Ovary (tissue), 3 donors: Measurements from ENCODE around the gene PRKD1.

Experiments used
- EP300 ChIP-seq: sonication (generic); formaldehyde crosslinking; IDR thresholded peaks from one replicate; pipeline ENCODE4 v1.6.1; 2017; ENCODE audit warnings: antibody characterized with exemption
- POLR2A ChIP-seq: fragments of 450-650 bp; IDR thresholded peaks from one replicate; pipeline ENCODE4 v1.6.1; 2017; ENCODE audit warnings: antibody characterized with exemption, mild to moderate bottlenecking, moderate library complexity
- TF ChIP-seq, protein P1 (sequence below), 3 donors: fragments of 450-650 bp in 2 of 3; fragments of 200-600 bp in 1 of 3; IDR thresholded peaks; one replicate each; pipeline versions ENCODE4 v1.5.1 to v1.8.0; 2016 to 2022; ENCODE audit warnings: antibody characterized with exemption in 3 of 3, mild to moderate bottlenecking in 1 of 3
- donor health status: DM: no; HTN: no; CAD: no.

DNA sequence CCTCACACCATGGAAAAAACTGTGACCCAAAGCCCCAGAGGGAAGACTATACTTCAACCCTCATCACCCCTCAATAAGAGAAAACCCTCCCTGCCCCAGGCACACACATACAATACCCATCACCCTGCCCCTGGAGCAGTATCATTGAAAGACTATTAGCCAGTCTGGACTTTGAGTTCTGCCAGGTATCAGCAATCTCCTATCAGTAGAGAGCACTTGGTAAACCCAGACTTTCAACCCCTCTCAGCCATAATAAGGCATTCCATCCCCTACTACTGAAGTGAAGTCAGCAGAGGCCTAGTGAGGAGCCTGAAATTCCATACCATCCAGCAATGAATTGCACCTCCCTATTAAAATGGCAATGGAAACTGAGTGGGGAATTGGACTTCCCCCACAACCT, 16.4 kb upstream of the PRKD1 start:
- TF ChIP-seq, protein P1, sequence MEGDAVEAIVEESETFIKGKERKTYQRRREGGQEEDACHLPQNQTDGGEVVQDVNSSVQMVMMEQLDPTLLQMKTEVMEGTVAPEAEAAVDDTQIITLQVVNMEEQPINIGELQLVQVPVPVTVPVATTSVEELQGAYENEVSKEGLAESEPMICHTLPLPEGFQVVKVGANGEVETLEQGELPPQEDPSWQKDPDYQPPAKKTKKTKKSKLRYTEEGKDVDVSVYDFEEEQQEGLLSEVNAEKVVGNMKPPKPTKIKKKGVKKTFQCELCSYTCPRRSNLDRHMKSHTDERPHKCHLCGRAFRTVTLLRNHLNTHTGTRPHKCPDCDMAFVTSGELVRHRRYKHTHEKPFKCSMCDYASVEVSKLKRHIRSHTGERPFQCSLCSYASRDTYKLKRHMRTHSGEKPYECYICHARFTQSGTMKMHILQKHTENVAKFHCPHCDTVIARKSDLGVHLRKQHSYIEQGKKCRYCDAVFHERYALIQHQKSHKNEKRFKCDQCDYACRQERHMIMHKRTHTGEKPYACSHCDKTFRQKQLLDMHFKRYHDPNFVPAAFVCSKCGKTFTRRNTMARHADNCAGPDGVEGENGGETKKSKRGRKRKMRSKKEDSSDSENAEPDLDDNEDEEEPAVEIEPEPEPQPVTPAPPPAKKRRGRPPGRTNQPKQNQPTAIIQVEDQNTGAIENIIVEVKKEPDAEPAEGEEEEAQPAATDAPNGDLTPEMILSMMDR (IDR thresholded peaks at IDR 0.05), result no peak
- TF ChIP-seq POLR2A (no peak), EP300 (no peak)
